Stimulated activated naive CD8-positive, alpha-beta T cell treated with anti-CD3 and anti-CD28 coated beads, Interleukin-15, Interleukin-2, amounts not matched to agents 100 U/mL and 50 U/mL, for 24 hours (primary cell): ENCODE results near the gene NLRP3.
"Not testable (repeated sequence)": the region's sequence is repeated elsewhere in the genome, so short reads cannot be mapped to it uniquely, and the experiment has no call there.

Source experiments
- ATAC-seq: fragments of 150-1000 bp; cut with Tn5 transposase; one replicate; pipeline ENCODE4 v1.10.0; 2021
- DNase-seq: peaks from one replicate; pipeline ENCODE4 v3.0.0; 2021

The NLRP3 gene

DNA sequence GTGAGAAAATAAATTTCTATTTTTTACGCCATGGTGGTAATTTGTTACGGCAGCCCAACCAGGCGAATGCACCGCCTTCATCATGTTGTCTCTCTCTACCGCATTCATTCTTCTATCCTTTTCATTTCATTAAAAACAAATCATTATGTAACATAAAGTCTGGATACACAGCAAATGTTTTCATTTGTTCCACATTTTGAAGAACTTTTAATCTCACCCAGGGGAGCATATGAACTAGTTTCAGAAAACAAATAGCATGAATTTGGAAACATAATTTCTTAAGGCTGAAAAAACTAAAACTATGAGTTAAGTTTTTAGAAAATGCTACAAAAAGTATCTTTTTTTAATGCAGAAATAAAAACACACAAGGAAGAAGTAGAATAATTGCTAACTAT lies 53.2 kb downstream of the NLRP3 start:
- ATAC-seq = no peak

GRCh38 chr1:247470942-247471429 lies 55.0 kb downstream of the NLRP3 start:
- not testable (repeated sequence) for DNase-seq, ATAC-seq

More for the DNA sequence above, 53.2 kb downstream of the NLRP3 start:
- DNase-seq = no peak

DNA sequence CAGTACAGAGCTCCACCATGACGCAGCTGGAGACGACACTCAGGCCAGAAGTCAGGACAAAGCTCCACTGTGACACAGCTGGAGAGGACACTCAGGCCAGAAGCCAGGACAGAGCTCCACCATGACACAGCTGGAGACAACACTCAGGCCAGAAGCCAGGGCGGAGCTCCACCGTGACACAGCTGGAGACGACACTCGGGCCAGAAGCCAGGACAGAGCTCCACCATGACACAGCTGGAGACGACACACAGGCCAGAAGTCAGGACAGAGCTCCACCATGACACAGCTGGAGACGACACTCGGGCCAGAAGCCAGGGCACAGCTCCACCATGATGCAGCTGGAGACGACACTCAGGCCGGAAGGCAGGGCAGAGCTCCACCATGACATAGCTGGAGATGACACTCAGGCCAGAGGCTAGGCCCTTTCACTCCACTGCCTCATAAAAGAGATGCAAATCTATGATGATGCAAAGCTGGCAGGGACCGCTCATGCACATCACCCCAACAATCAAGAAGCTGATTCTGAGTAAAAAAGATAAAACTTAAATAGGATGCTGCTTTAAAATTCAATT lies 55.6 kb downstream of the NLRP3 start:
- ATAC-seq (no peak), DNase-seq (no peak)

GRCh38 chr1:247472035-247472434 lies 56.1 kb downstream of the NLRP3 start:
- ATAC-seq = no peak
- DNase-seq = no peak

- no peak for DNase-seq
- ATAC-seq = no peak
These were observed 58.4 kb downstream of the NLRP3 start for GRCh38 chr1:247474367-247474766.

- no peak for DNase-seq
- ATAC-seq = no peak
These were observed 59.8 kb downstream of the NLRP3 start for GRCh38 chr1:247475793-247476192.

DNA sequence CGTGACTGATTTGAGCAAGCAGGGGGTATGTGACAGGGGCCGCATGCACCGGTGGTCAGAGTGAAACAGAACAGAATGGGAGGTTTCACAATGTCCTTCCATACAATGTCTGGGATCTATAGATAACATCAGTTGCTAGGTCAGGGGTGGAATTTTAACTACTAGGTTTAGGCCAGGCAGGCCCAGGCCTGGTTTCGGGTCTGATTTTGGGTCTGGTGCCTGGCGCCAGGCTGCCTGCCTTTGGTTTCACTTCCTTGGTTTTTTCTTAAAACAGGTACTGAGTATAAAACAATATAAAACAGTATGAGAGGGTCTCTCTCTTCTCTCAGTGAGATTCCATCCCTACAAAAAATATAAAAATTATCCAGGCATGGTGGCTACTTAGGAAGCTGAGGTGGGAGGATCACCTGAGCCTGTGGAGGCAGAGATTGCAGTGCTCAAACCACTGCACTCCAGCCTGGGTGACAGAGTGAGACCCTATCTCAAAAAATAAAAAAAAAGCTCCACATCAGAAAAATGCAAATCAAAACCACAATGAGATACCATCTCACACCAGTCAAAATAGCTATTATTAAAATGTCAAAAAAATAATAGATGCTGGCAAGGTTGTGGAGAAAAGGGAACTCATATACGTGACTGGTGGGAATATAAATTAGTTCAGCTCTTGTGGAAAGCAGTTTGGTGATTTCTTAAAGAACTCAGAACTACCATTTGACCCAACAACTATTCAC lies 60.5 kb downstream of the NLRP3 start:
- DNase-seq, ATAC-seq: not testable (repeated sequence)

- no peak for ATAC-seq
- DNase-seq = no peak
These were observed 66.8 kb downstream of the NLRP3 start for GRCh38 chr1:247482747-247483146.

- DNase-seq (peak; percentile 9), ATAC-seq (peak; percentile 79)
These were observed 71.1 kb downstream of the NLRP3 start for GRCh38 chr1:247487057-247487456.

GRCh38 chr1:247491328-247491727 lies 75.4 kb downstream of the NLRP3 start:
- DNase-seq = no peak
- no peak for ATAC-seq

- ATAC-seq (no peak), DNase-seq (no peak)
These were observed 77.1 kb downstream of the NLRP3 start for GRCh38 chr1:247493106-247493505.

DNA sequence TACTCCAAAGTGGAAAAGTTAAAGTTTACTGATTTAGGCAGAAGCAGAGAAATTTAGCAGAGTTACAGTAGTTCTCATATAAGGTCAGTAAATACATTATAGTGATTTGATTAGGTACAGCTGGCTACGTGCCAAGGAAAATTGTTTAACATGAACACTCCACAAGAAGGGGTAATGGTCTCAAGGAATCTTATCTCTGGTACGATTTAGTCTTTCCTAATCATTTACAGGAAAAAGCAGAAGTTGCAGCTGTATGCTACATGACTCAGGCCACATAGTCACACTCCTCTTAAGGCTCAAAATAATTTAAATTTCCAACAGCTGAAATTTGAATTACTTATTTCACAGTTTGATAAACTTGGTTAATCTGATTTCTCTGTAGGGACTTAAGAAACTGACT lies 78.8 kb downstream of the NLRP3 start:
- DNase-seq = no peak
- no peak for ATAC-seq

GRCh38 chr1:247496581-247497285 lies 80.8 kb downstream of the NLRP3 start:
- ATAC-seq = no peak
- DNase-seq = no peak
